HG02759 (cell line): Measurements from ENCODE around the gene TPPP.
A peak's percentile ranks its signal among the peaks of the same experiment; 100 is the strongest.
"Not testable (repeated sequence)": the region's sequence is repeated elsewhere in the genome, so short reads cannot be mapped to it uniquely, and the experiment has no call there.

ENCODE experiments used
- ATAC-seq: cut with Tn5 transposase; IDR thresholded peaks from one replicate; pipeline ENCODE4 v1.9.1; 2021; ENCODE audit warnings: mild to moderate bottlenecking, moderate library complexity; ENCODE audit not compliant: unreplicated experiment

TPPP gene

DNA sequence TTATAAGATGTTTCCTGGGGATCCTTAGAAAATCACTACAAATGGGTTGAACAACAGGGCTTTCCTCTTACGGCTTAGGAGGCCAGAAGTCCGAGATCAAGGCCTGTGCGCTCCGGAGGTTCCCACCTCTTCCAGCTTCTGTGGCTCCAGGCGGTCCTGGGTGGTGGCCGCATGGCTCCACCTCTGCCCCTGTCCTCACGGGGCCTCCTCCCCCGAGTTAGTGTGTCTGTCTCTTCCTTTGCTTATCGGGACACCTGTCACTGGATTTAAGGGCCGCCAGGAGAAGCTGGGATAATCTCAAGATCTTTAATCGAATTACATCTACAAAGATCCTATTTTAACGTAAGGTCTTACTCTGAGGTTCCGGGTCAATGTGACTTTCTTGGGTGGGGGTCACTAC is 2.3 kb upstream of the TPPP start:
- ATAC-seq, result not testable (repeated sequence)

DNA sequence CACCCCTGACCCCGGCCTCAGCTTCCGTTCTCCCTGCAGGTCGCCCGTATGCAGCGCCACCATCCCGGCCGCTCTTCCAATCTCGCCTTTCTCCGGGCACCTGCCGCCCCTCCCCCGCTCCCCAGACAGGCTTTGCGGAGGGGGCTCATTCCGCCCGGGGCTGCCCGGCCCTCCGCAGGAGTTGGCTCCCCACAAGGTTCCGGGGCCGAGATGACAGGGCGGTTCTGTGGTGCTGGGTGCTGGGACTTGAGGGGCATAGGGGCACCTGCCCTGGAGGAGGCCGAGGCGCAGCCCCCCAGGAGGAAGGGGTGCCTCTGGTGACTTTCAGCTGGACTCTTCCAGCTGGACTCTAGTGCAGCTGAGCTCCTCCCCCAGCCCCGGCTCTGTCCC is 885 bp upstream of the TPPP start:
- not testable (repeated sequence) for ATAC-seq

GRCh38 chr5:692529-693041 is 567 bp downstream of the TPPP start:
- ATAC-seq, result peak; percentile 18

GRCh38 chr5:691817-692528 is 1.2 kb downstream of the TPPP start:
- ATAC-seq, result no peak

GRCh38 chr5:691049-691448 is 2.1 kb downstream of the TPPP start:
- ATAC-seq, result not testable (repeated sequence)

- ATAC-seq, result not testable (repeated sequence)
Measured at GRCh38 chr5:690293-690692, 2.9 kb downstream of the TPPP start.

DNA sequence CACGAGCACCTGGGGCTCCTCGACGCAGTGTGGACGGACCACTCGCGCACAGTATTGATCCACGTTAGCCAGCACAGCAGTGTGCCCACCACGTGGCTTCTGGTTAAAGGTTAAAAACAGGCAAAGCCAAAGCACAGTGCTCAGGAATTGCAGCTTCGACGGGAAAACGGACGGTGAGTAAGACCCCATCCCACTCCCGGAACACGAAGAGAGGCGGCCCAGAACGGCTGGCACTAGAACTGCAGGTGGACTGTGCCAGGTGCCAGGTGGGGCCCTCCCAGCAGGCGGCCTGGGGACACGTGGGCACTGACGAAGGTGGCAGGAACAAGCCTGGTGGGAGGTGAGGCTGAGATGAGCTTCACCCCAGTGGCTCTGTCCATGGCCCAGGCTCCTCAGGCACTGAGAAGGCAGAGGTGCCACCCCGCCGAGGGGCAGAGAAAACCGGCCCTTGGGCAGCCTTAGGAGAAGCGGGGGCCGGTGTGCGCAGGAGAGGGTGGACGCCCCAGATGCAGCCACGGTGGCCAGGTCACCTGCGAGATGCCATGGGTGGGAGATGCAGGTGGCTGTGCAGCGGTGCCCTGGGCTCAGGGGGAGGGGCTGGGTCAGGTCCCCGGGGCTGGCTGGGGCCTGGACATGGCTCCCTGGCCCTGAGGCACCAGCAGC is 4.7 kb downstream of the TPPP start:
- ATAC-seq, result not testable (repeated sequence)

DNA sequence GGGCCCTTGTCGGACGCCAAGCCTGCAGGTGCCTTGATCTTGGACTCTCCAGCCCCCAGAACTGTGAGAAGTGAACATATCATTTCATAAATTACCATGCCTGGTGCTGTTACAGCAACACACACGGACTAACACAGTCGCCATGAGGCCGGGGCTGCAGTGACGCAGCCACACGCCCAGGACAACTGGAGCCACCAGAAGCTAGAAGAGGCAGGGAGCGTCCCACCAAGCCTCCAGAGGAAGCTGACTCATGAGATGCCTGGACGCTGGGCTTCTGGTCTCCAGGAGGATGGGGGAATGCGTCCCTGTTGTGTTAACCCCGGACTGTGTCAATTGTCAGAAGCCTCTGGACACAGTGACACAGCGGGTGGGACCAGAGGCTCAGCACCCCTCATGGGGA is 6.2 kb downstream of the TPPP start:
- ATAC-seq, result not testable (repeated sequence)

DNA sequence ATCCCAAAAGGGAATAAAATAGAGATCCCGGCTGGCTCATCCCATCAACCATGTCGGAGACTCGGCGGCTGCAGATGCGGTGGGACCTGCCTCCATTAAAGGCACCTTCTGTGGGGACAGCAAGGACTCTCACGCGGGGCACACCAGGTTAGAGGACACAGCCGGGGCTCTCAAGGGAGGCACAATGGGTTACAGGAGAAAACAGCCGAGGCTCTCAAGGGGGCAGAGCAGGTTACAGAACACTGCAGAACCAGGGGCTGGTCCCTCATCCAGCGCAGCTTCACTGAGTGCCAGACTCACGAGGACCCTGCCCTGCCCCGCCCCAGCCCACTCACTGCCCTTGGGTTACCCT is 7.0 kb downstream of the TPPP start:
- not testable (repeated sequence) for ATAC-seq

DNA sequence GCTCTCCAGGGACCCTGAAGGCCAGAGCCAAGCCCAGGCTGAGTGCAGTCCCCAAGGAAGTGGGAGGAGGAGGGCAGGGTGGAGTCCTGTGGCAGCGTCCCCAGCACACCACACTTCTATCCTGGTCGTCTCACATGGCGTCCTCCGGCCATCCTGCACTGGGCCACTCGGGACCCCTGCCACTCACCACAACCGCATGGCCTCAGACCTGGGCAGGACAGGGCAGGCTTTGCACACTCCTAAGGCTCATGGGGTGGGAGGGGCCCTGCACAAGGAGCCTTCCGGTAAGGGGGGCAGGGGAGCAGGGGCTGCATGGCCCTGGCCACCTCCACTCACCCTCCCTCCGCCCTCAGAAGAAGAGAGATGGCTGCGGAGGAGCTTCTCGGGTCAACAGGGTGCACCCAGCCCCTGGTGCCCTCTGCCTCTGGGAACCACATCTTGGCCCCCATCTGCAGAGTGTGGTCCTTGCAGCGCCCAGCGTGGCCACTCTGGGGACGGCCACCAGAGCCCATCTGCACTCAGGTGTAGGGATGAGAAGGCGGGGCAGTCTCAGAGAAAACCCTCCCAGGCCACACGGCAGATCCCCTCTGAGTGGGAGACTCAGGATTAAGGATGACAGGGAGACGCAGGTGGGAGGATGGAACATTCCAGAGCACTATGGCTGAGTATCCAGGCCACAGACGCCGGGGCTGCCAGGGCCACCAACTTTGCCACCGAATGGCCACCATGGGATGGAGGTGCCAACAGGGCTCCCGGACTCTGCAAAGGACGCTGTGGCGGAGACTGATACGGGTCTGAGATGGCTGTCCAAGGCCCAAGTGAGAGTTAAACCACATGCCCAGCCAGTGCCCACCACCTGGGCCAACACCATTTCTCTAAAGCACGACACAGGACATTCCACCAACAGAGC is 7.6 kb downstream of the TPPP start:
- no peak for ATAC-seq

DNA sequence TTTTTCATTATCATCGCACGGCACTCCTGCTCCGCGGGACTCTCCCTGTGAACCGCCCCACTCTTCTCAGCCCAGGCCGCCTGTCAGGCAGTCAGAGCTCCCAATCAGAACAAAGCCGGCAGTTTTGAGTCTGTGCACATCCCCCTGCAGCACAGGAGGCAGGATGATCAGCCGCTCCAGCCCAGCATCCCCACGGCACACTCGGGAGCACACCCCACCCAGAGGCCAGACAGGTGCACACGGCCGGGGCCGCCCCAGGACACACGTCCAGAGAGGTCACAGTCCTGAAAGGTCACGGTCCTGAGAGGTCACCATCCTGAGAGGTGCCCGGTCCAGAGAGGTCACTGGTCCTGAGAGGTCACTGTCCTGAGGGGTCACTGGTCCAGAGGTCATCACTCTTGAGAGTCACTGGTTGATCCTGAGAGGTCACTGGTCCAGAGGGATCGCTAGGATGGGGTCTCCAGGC is 8.4 kb downstream of the TPPP start:
- ATAC-seq, result no peak

DNA sequence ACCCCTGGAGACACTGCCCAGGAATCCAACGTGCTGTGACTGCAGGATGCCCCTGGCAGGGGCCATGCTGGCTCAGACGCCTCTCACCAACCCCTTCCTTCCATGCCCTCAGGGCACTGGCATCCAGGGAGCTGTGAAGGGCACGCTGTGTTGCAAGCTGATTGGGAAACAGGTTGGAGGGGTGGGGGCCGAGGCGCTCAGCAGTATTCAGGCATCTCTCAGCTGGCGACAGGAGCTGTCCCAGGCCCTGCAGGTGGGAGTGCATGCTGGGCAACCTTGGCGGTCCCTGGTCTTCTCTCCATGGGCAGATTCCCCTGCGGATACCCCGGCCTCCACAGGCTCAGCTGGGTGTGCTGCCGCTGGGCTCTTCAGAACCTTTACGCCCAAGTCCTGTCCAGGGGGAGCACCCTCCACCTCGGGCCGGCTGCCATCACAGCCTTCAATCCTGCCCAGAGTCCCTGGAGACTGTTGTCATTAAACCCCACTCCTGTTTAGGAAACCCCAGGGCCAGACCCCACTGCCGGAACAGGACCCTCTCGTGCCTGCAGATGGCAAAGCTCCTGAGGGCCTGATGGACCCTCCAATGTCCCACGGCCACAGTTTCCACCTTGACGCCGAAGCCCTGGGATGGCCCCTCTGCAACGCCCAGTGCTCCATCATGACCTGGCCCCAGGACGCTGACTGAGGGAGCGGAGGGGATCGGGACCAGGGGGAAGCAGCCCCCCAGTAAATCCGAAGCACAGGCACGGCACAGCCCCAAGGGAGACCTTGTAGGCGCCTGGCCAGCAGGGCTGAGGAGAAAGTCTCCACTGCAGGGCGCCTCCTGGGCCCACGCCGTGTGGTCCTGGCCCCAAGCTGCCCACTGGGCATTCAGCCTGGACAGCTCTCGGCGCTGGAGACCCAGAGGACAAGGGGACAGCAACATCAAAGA is 9.3 kb downstream of the TPPP start:
- ATAC-seq, result no peak

- not testable (repeated sequence) for ATAC-seq
Measured at GRCh38 chr5:682651-683358, 10.3 kb downstream of the TPPP start.

GRCh38 chr5:682216-682615 is 10.9 kb downstream of the TPPP start:
- ATAC-seq, result not testable (repeated sequence)

DNA sequence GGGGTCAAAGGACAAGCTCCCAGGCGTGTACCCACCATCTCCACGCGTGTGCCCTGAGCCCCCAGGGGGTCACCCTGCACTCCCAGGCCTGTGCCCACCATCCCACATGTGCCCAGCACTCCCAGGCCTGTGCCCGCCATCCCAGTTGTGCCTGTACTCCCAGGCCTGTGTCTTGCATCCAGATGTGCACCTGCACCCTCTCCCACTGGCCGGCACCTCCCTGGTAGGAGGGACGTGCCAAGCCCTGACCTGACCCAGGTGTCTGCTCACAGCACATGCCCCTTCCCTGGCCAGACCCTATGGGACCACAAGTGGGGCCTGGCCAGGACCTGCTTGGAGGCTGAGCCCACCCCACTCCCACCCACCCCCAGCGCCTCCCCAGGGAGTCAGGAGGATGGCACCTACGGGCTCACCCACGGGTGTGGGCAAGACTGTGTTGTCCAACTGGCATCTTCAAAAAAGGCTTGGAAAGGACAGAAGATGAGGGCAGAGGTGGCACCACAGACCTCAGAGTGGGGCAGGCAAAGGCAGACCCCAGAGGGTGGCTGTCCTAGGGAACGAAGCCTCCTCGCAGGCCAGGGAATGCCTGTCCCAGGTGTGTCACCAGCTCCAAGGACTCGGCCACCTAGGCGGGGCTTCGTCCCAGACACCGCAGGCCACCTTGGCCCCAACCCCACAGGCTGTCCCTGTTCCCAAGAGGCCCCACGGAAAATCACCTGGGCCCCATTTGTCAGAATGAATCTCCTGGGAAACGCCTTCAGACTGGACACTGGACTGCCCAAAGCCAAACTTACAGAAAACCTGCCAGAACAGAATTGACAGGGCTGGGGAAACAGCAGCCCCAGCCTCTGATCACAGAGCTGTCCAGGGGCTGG is 11.6 kb downstream of the TPPP start:
- not testable (repeated sequence) for ATAC-seq

- ATAC-seq, result not testable (repeated sequence)
Measured at GRCh38 chr5:680836-681235, 12.3 kb downstream of the TPPP start.

GRCh38 chr5:680118-680795 is 12.9 kb downstream of the TPPP start:
- not testable (repeated sequence) for ATAC-seq
